ENCODE results near the gene ADPRHL1.
"Not testable (repeated sequence)": the region's sequence is repeated elsewhere in the genome, so short reads cannot be mapped to it uniquely, and the experiment has no call there.

ADPRHL1 gene

GRCh38 chr13:113374511-113375175, 78.6 kb downstream of the ADPRHL1 start:
- H3K27me3 ChIP-seq = peaks cover 8% of the 10 kb centered on the region
- no peak for TF ChIP-seq CTCF (IDR thresholded peaks at IDR 0.05)
- no peak overlapping the region for H3K4me3 ChIP-seq (ENCODE audit: low read depth in 1 of 2, low read length in 1 of 2)
- H3K36me3 ChIP-seq = no peaks in the 10 kb centered on the region
- no peak overlapping the region for H3K27ac ChIP-seq
- no peaks in the 10 kb centered on the region for H3K9me3 ChIP-seq
- no peaks in the 10 kb centered on the region for H3K4me1 ChIP-seq (ENCODE audit: control insufficient read depth in 1 of 2, insufficient read depth in 1 of 2, low read depth in 1 of 2, low read length in 1 of 2)

GRCh38 chr13:113373811-113374485, 79.3 kb downstream of the ADPRHL1 start:
- no peaks in the 10 kb centered on the region for H3K36me3 ChIP-seq
- H3K27ac ChIP-seq = no peak overlapping the region
- no peak overlapping the region for H3K4me3 ChIP-seq (ENCODE audit: low read depth in 1 of 2, low read length in 1 of 2)
- no peak for TF ChIP-seq CTCF (IDR thresholded peaks at IDR 0.05)
- H3K27me3 ChIP-seq = peaks cover 4% of the 10 kb centered on the region
- no peaks in the 10 kb centered on the region for H3K9me3 ChIP-seq
- H3K4me1 ChIP-seq (ENCODE audit: control insufficient read depth in 1 of 2, insufficient read depth in 1 of 2, low read depth in 1 of 2, low read length in 1 of 2) = no peaks in the 10 kb centered on the region

GRCh38 chr13:113371701-113372100, 81.6 kb downstream of the ADPRHL1 start:
- not testable (repeated sequence) for H3K4me1 ChIP-seq (ENCODE audit: control insufficient read depth in 1 of 2, insufficient read depth in 1 of 2, low read depth in 1 of 2, low read length in 1 of 2); H3K36me3 ChIP-seq; H3K27ac ChIP-seq; H3K9me3 ChIP-seq; H3K4me3 ChIP-seq (ENCODE audit: low read depth in 1 of 2, low read length in 1 of 2)
- H3K27me3 ChIP-seq = peaks cover 11% of the 10 kb centered on the region

- no peak for TF ChIP-seq CTCF (IDR thresholded peaks at IDR 0.05)
- H3K4me3 ChIP-seq (ENCODE audit: low read depth in 1 of 2, low read length in 1 of 2) = no peak overlapping the region
- H3K27ac ChIP-seq = no peak overlapping the region
- H3K9me3 ChIP-seq = no peaks in the 10 kb centered on the region
- no peaks in the 10 kb centered on the region for H3K4me1 ChIP-seq (ENCODE audit: control insufficient read depth in 1 of 2, insufficient read depth in 1 of 2, low read depth in 1 of 2, low read length in 1 of 2)
- H3K36me3 ChIP-seq = no peaks in the 10 kb centered on the region
- H3K27me3 ChIP-seq = peaks cover 15% of the 10 kb centered on the region
Observed at GRCh38 chr13:113371061-113371460, 82.2 kb downstream of the ADPRHL1 start.

- Histone ChIP-seq H3K27ac (no peak overlapping the region), H3K4me1 (ENCODE audit: control insufficient read depth in 1 of 2, insufficient read depth in 1 of 2, low read depth in 1 of 2, low read length in 1 of 2) (no peaks in the 10 kb centered on the region), H3K4me3 (ENCODE audit: low read depth in 1 of 2, low read length in 1 of 2) (no peak overlapping the region), H3K27me3 (peaks cover 27% of the 10 kb centered on the region), H3K9me3 (no peaks in the 10 kb centered on the region), H3K36me3 (no peaks in the 10 kb centered on the region)
- TF ChIP-seq CTCF (IDR thresholded peaks at IDR 0.05) = no peak
Observed at GRCh38 chr13:113369881-113370280, 83.4 kb downstream of the ADPRHL1 start.

- no peak for TF ChIP-seq CTCF (IDR thresholded peaks at IDR 0.05)
- Histone ChIP-seq H3K27ac (no peak overlapping the region), H3K9me3 (no peaks in the 10 kb centered on the region)
Observed at GRCh38 chr13:113369189-113369588, 84.1 kb downstream of the ADPRHL1 start.

GRCh38 chr13:113368353-113368752, 84.9 kb downstream of the ADPRHL1 start:
- H3K4me3 ChIP-seq (ENCODE audit: low read depth in 1 of 2, low read length in 1 of 2); H3K4me1 ChIP-seq (ENCODE audit: control insufficient read depth in 1 of 2, insufficient read depth in 1 of 2, low read depth in 1 of 2, low read length in 1 of 2); H3K9me3 ChIP-seq; H3K36me3 ChIP-seq; H3K27ac ChIP-seq: not testable (repeated sequence)
- H3K27me3 ChIP-seq = peaks cover 43% of the 10 kb centered on the region

More at GRCh38 chr13:113369189-113369588, 84.1 kb downstream of the ADPRHL1 start:
- no peaks in the 10 kb centered on the region for H3K4me1 ChIP-seq (ENCODE audit: control insufficient read depth in 1 of 2, insufficient read depth in 1 of 2, low read depth in 1 of 2, low read length in 1 of 2)
- H3K4me3 ChIP-seq (ENCODE audit: low read depth in 1 of 2, low read length in 1 of 2) = no peak overlapping the region
- H3K27me3 ChIP-seq = peaks cover 34% of the 10 kb centered on the region
- no peaks in the 10 kb centered on the region for H3K36me3 ChIP-seq

Data from neutrophil (primary cell).